GM12878 (cell line): ENCODE data around the gene SPATA6.

Source experiments
- BRCA1 ChIP-seq: IDR thresholded peaks from 2 replicates; pipeline ENCODE4 v1.6.1; 2011; ENCODE audit warnings: low read depth, low read length, improper control_type of control experiment
- EZH2 ChIP-seq: IDR thresholded peaks from 2 replicates; pipeline ENCODE4 v1.6.1; 2012; ENCODE audit warnings: low read depth, mild to moderate bottlenecking, control low read depth, inconsistent platforms, low read length, borderline replicate concordance; ENCODE audit not compliant: control insufficient read depth
- POLR2A ChIP-seq: IDR thresholded peaks from 2 replicates; pipeline ENCODE4 v1.6.1; 2011; ENCODE audit warnings: low read depth, mild to moderate bottlenecking, low read length
- TCF7 ChIP-seq: IDR thresholded peaks from 2 replicates; pipeline ENCODE4 v1.6.1; 2014; ENCODE audit warnings: antibody characterized with exemption, borderline replicate concordance
- TF ChIP-seq, protein P1 (sequence below): fragments of 450-650 bp; IDR thresholded peaks from 2 replicates; pipeline ENCODE4 v1.6.1; 2017; ENCODE audit warnings: mild to moderate bottlenecking, low read depth, inconsistent platforms; ENCODE audit not compliant: poor library complexity, severe bottlenecking
- TF ChIP-seq, protein P2 (sequence below): IDR thresholded peaks from 2 replicates; pipeline ENCODE4 v1.6.1; 2012; ENCODE audit warnings: improper control_type of control experiment, low read depth, low read length; ENCODE audit not compliant: insufficient replicate concordance
- TF ChIP-seq, protein P3 (sequence below): fragments of 450-650 bp; IDR thresholded peaks from 2 replicates; pipeline ENCODE4 v1.6.1; 2017; ENCODE audit warnings: low read depth, mild to moderate bottlenecking, moderate library complexity
- TF ChIP-seq, protein P4 (sequence below), 3 experiments: IDR thresholded peaks in 2 of 3; conservative IDR thresholded peaks in 1 of 3; 2 replicates each; pipeline ENCODE4 v1.5.1; 2011; ENCODE audit warnings: low read depth in 3 of 3, low read length in 3 of 3, mild to moderate bottlenecking in 3 of 3, control low read depth in 2 of 3, moderate library complexity in 2 of 3, inconsistent platforms in 1 of 3, mixed read lengths in 1 of 3; ENCODE audit not compliant: control insufficient read depth in 2 of 3, insufficient read depth in 1 of 3; ENCODE audit errors: extremely low read depth in 1 of 3

DNA sequence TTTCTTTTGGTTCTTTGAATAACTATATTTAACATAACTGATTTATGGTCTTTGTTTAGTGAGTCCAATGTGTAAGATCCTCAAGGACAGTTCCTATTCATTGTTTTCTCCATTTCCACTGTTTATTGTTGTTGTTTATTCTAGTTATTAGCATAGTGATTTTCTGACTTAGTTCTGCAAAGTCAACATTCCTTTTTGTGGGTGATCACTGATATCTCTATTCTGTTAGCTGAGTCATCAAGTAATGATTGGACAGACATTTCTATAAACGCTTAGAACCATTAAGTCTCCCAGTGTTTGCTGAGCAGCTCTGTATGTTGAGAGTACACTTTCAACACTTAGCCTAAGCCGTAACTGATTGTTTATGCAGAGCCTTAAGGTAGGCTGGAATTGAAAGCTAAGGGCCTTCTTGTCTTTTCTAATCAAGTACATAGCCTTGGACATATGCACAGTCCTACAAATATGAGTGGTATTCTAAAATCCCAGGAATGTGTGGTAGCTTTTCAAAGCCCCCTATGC is 162.4 kb downstream of the SPATA6 start:
- TF ChIP-seq, protein P1, sequence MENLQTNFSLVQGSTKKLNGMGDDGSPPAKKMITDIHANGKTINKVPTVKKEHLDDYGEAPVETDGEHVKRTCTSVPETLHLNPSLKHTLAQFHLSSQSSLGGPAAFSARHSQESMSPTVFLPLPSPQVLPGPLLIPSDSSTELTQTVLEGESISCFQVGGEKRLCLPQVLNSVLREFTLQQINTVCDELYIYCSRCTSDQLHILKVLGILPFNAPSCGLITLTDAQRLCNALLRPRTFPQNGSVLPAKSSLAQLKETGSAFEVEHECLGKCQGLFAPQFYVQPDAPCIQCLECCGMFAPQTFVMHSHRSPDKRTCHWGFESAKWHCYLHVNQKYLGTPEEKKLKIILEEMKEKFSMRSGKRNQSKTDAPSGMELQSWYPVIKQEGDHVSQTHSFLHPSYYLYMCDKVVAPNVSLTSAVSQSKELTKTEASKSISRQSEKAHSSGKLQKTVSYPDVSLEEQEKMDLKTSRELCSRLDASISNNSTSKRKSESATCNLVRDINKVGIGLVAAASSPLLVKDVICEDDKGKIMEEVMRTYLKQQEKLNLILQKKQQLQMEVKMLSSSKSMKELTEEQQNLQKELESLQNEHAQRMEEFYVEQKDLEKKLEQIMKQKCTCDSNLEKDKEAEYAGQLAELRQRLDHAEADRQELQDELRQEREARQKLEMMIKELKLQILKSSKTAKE, result no peak
- TF ChIP-seq BRCA1 (no peak), TCF7 (no peak), POLR2A (no peak), EZH2 (no peak)
- TF ChIP-seq, protein P2, sequence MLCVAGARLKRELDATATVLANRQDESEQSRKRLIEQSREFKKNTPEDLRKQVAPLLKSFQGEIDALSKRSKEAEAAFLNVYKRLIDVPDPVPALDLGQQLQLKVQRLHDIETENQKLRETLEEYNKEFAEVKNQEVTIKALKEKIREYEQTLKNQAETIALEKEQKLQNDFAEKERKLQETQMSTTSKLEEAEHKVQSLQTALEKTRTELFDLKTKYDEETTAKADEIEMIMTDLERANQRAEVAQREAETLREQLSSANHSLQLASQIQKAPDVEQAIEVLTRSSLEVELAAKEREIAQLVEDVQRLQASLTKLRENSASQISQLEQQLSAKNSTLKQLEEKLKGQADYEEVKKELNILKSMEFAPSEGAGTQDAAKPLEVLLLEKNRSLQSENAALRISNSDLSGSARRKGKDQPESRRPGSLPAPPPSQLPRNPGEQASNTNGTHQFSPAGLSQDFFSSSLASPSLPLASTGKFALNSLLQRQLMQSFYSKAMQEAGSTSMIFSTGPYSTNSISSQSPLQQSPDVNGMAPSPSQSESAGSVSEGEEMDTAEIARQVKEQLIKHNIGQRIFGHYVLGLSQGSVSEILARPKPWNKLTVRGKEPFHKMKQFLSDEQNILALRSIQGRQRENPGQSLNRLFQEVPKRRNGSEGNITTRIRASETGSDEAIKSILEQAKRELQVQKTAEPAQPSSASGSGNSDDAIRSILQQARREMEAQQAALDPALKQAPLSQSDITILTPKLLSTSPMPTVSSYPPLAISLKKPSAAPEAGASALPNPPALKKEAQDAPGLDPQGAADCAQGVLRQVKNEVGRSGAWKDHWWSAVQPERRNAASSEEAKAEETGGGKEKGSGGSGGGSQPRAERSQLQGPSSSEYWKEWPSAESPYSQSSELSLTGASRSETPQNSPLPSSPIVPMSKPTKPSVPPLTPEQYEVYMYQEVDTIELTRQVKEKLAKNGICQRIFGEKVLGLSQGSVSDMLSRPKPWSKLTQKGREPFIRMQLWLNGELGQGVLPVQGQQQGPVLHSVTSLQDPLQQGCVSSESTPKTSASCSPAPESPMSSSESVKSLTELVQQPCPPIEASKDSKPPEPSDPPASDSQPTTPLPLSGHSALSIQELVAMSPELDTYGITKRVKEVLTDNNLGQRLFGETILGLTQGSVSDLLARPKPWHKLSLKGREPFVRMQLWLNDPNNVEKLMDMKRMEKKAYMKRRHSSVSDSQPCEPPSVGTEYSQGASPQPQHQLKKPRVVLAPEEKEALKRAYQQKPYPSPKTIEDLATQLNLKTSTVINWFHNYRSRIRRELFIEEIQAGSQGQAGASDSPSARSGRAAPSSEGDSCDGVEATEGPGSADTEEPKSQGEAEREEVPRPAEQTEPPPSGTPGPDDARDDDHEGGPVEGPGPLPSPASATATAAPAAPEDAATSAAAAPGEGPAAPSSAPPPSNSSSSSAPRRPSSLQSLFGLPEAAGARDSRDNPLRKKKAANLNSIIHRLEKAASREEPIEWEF, result no peak
- TF ChIP-seq, protein P3, sequence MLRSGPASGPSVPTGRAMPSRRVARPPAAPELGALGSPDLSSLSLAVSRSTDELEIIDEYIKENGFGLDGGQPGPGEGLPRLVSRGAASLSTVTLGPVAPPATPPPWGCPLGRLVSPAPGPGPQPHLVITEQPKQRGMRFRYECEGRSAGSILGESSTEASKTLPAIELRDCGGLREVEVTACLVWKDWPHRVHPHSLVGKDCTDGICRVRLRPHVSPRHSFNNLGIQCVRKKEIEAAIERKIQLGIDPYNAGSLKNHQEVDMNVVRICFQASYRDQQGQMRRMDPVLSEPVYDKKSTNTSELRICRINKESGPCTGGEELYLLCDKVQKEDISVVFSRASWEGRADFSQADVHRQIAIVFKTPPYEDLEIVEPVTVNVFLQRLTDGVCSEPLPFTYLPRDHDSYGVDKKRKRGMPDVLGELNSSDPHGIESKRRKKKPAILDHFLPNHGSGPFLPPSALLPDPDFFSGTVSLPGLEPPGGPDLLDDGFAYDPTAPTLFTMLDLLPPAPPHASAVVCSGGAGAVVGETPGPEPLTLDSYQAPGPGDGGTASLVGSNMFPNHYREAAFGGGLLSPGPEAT, result no peak
- TF ChIP-seq, protein P4, sequence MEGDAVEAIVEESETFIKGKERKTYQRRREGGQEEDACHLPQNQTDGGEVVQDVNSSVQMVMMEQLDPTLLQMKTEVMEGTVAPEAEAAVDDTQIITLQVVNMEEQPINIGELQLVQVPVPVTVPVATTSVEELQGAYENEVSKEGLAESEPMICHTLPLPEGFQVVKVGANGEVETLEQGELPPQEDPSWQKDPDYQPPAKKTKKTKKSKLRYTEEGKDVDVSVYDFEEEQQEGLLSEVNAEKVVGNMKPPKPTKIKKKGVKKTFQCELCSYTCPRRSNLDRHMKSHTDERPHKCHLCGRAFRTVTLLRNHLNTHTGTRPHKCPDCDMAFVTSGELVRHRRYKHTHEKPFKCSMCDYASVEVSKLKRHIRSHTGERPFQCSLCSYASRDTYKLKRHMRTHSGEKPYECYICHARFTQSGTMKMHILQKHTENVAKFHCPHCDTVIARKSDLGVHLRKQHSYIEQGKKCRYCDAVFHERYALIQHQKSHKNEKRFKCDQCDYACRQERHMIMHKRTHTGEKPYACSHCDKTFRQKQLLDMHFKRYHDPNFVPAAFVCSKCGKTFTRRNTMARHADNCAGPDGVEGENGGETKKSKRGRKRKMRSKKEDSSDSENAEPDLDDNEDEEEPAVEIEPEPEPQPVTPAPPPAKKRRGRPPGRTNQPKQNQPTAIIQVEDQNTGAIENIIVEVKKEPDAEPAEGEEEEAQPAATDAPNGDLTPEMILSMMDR (IDR thresholded peaks at IDR 0.05 in 2 of 3, conservative IDR thresholded peaks at IDR 0.05 in 1 of 3; ENCODE audit: control insufficient read depth in 2 of 3, extremely low read depth in 1 of 3, insufficient read depth in 1 of 3, low read depth in 3 of 3, low read length in 3 of 3), result no peak
